Memory B cell (primary cell): Measurements from ENCODE around the gene TLE1.
A peak's percentile ranks its signal among the peaks of the same experiment; 100 is the strongest.

ENCODE experiments used
- ATAC-seq: fragments of 150-1000 bp; cut with Tn5 transposase; 2 replicates; pipeline ENCODE4 v1.10.0; 2021; ENCODE audit warnings: low read depth, mild to moderate bottlenecking, moderate library complexity
- DNase-seq, 2 donors: peaks; one replicate each; pipeline ENCODE4 v3.0.0; 2022; ENCODE audit warnings: low spot score in 2 of 2
- H3K27ac Mint-ChIP-seq: one replicate; pipeline ENCODE4 v1.8.0; 2022; ENCODE audit warnings: mild to moderate bottlenecking, moderate library complexity, mixed read lengths
- H3K27me3 Mint-ChIP-seq: one replicate; pipeline ENCODE4 v1.8.0; 2022; ENCODE audit warnings: mixed read lengths
- H3K36me3 Mint-ChIP-seq: one replicate; pipeline ENCODE4 v1.8.0; 2022; ENCODE audit warnings: mild to moderate bottlenecking, mixed read lengths
- H3K4me1 Mint-ChIP-seq: one replicate; pipeline ENCODE4 v1.8.0; 2022; ENCODE audit warnings: mixed read lengths
- H3K4me3 Mint-ChIP-seq: one replicate; pipeline ENCODE4 v1.8.0; 2022; ENCODE audit warnings: mild to moderate bottlenecking, moderate library complexity, mixed read lengths
- H3K9me3 Mint-ChIP-seq: one replicate; pipeline ENCODE4 v1.8.0; 2022; ENCODE audit warnings: mixed read lengths

The TLE1 gene

GRCh38 chr9:81589819-81590218 lies 99.5 kb downstream of the TLE1 start:
- no peak overlapping the region for H3K4me3 Mint-ChIP-seq
- no peaks in the 10 kb centered on the region for H3K27me3 Mint-ChIP-seq
- H3K36me3 Mint-ChIP-seq = peaks cover 44% of the 10 kb centered on the region
- DNase-seq (no peak), ATAC-seq (no peak)
- peaks cover 10% of the 10 kb centered on the region for H3K4me1 Mint-ChIP-seq
- H3K9me3 Mint-ChIP-seq = no peaks in the 10 kb centered on the region
- no peak overlapping the region for H3K27ac Mint-ChIP-seq

GRCh38 chr9:81589392-81589791 lies 100.0 kb downstream of the TLE1 start:
- no peak for ATAC-seq
- Mint-ChIP-seq H3K27ac (no peak overlapping the region), H3K4me1 (peaks cover 6% of the 10 kb centered on the region), H3K9me3 (no peaks in the 10 kb centered on the region), H3K36me3 (peaks cover 41% of the 10 kb centered on the region), H3K4me3 (no peak overlapping the region), H3K27me3 (no peaks in the 10 kb centered on the region)
- DNase-seq = no peak

GRCh38 chr9:81588148-81588871 lies 101.0 kb downstream of the TLE1 start:
- DNase-seq (no peak), ATAC-seq (no peak)
- Mint-ChIP-seq H3K4me1 (no peaks in the 10 kb centered on the region), H3K27ac (no peak overlapping the region), H3K9me3 (no peaks in the 10 kb centered on the region), H3K27me3 (no peaks in the 10 kb centered on the region), H3K4me3 (no peak overlapping the region), H3K36me3 (peaks cover 38% of the 10 kb centered on the region)

- Mint-ChIP-seq H3K4me3 (no peak overlapping the region), H3K27me3 (no peaks in the 10 kb centered on the region), H3K27ac (no peak overlapping the region), H3K9me3 (no peaks in the 10 kb centered on the region), H3K4me1 (peaks cover 2% of the 10 kb centered on the region), H3K36me3 (peaks cover 40% of the 10 kb centered on the region)
- ATAC-seq = no peak
- no peak for DNase-seq
Measured at GRCh38 chr9:81586786-81587185, 102.6 kb downstream of the TLE1 start.

- H3K36me3 Mint-ChIP-seq = peaks cover 43% of the 10 kb centered on the region
- H3K27ac Mint-ChIP-seq = no peak overlapping the region
- peaks cover 2% of the 10 kb centered on the region for H3K4me1 Mint-ChIP-seq
- no peaks in the 10 kb centered on the region for H3K27me3 Mint-ChIP-seq
- H3K4me3 Mint-ChIP-seq = no peak overlapping the region
- no peak for ATAC-seq
- H3K9me3 Mint-ChIP-seq = no peaks in the 10 kb centered on the region
- DNase-seq = no peak
Measured at GRCh38 chr9:81585191-81585763, 104.1 kb downstream of the TLE1 start.

- Mint-ChIP-seq H3K27ac (no peak overlapping the region), H3K4me1 (peaks cover 2% of the 10 kb centered on the region), H3K36me3 (peaks cover 32% of the 10 kb centered on the region), H3K27me3 (no peaks in the 10 kb centered on the region), H3K4me3 (no peak overlapping the region), H3K9me3 (no peaks in the 10 kb centered on the region)
- ATAC-seq = no peak
- DNase-seq = no peak
Measured at GRCh38 chr9:81584099-81584498, 105.2 kb downstream of the TLE1 start.

- DNase-seq (no peak), ATAC-seq (no peak)
- Mint-ChIP-seq H3K4me1 (peaks cover 2% of the 10 kb centered on the region), H3K9me3 (no peaks in the 10 kb centered on the region), H3K36me3 (peaks cover 20% of the 10 kb centered on the region), H3K27me3 (no peaks in the 10 kb centered on the region), H3K27ac (no peak overlapping the region), H3K4me3 (no peak overlapping the region)
Measured at GRCh38 chr9:81581986-81582385, 107.4 kb downstream of the TLE1 start.

- ATAC-seq = peak; percentile 38
- peaks cover 9% of the 10 kb centered on the region for H3K4me1 Mint-ChIP-seq
- H3K36me3 Mint-ChIP-seq = peaks cover 10% of the 10 kb centered on the region
- H3K27ac Mint-ChIP-seq = no peak overlapping the region
- no peak for DNase-seq
- no peaks in the 10 kb centered on the region for H3K27me3 Mint-ChIP-seq
- no peak overlapping the region for H3K4me3 Mint-ChIP-seq
- no peaks in the 10 kb centered on the region for H3K9me3 Mint-ChIP-seq
Measured at GRCh38 chr9:81579381-81579780, 110.0 kb downstream of the TLE1 start.

GRCh38 chr9:81578606-81579005 lies 110.7 kb downstream of the TLE1 start:
- ATAC-seq (no peak), DNase-seq (no peak)
- H3K27me3 Mint-ChIP-seq = no peaks in the 10 kb centered on the region
- no peaks in the 10 kb centered on the region for H3K9me3 Mint-ChIP-seq
- H3K4me1 Mint-ChIP-seq = peaks cover 9% of the 10 kb centered on the region
- no peak overlapping the region for H3K4me3 Mint-ChIP-seq
- H3K27ac Mint-ChIP-seq = no peak overlapping the region
- H3K36me3 Mint-ChIP-seq = peaks cover 8% of the 10 kb centered on the region

- Mint-ChIP-seq H3K9me3 (no peaks in the 10 kb centered on the region), H3K4me1 (peaks cover 8% of the 10 kb centered on the region), H3K27me3 (no peaks in the 10 kb centered on the region), H3K4me3 (no peak overlapping the region), H3K36me3 (peaks cover under 1% of the 10 kb centered on the region), H3K27ac (no peak overlapping the region)
- ATAC-seq = no peak
- no peak for DNase-seq
Measured at GRCh38 chr9:81575956-81576355, 113.4 kb downstream of the TLE1 start.

GRCh38 chr9:81574405-81574804 lies 114.9 kb downstream of the TLE1 start:
- H3K4me3 Mint-ChIP-seq = no peak overlapping the region
- peaks cover 8% of the 10 kb centered on the region for H3K4me1 Mint-ChIP-seq
- H3K27ac Mint-ChIP-seq = no peak overlapping the region
- no peaks in the 10 kb centered on the region for H3K9me3 Mint-ChIP-seq
- ATAC-seq = no peak
- no peaks in the 10 kb centered on the region for H3K27me3 Mint-ChIP-seq
- no peak for DNase-seq
- H3K36me3 Mint-ChIP-seq = no peaks in the 10 kb centered on the region

- H3K27me3 Mint-ChIP-seq = no peaks in the 10 kb centered on the region
- no peak overlapping the region for H3K27ac Mint-ChIP-seq
- ATAC-seq (no peak), DNase-seq (no peak)
- no peak overlapping the region for H3K4me3 Mint-ChIP-seq
- no peaks in the 10 kb centered on the region for H3K36me3 Mint-ChIP-seq
- no peaks in the 10 kb centered on the region for H3K9me3 Mint-ChIP-seq
- H3K4me1 Mint-ChIP-seq = peaks cover 8% of the 10 kb centered on the region
Measured at GRCh38 chr9:81573415-81574321, 115.7 kb downstream of the TLE1 start.

GRCh38 chr9:81570083-81570482 lies 119.3 kb downstream of the TLE1 start:
- H3K4me3 Mint-ChIP-seq = no peak overlapping the region
- no peaks in the 10 kb centered on the region for H3K36me3 Mint-ChIP-seq
- H3K27me3 Mint-ChIP-seq = no peaks in the 10 kb centered on the region
- DNase-seq (no peak), ATAC-seq (no peak)
- H3K27ac Mint-ChIP-seq = no peak overlapping the region
- no peaks in the 10 kb centered on the region for H3K9me3 Mint-ChIP-seq
- H3K4me1 Mint-ChIP-seq = no peaks in the 10 kb centered on the region

GRCh38 chr9:81566074-81566698 lies 123.2 kb downstream of the TLE1 start:
- DNase-seq = no peak
- H3K27me3 Mint-ChIP-seq = no peaks in the 10 kb centered on the region
- ATAC-seq = no peak
- no peak overlapping the region for H3K4me3 Mint-ChIP-seq
- no peaks in the 10 kb centered on the region for H3K36me3 Mint-ChIP-seq
- no peak overlapping the region for H3K27ac Mint-ChIP-seq
- peaks cover 2% of the 10 kb centered on the region for H3K9me3 Mint-ChIP-seq
- H3K4me1 Mint-ChIP-seq = peaks cover 9% of the 10 kb centered on the region
